Measurements from ENCODE around the gene ACHE. TPM values are rescaled to one million over a fixed set of nuclear protein-coding genes. Genes with fewer than 3 reads are reported as not detected.
A peak's percentile ranks its signal among the peaks of the same experiment; 100 is the strongest.

The ACHE gene
- total RNA-seq, 1 donor from 2014 or later: not detected

DNA sequence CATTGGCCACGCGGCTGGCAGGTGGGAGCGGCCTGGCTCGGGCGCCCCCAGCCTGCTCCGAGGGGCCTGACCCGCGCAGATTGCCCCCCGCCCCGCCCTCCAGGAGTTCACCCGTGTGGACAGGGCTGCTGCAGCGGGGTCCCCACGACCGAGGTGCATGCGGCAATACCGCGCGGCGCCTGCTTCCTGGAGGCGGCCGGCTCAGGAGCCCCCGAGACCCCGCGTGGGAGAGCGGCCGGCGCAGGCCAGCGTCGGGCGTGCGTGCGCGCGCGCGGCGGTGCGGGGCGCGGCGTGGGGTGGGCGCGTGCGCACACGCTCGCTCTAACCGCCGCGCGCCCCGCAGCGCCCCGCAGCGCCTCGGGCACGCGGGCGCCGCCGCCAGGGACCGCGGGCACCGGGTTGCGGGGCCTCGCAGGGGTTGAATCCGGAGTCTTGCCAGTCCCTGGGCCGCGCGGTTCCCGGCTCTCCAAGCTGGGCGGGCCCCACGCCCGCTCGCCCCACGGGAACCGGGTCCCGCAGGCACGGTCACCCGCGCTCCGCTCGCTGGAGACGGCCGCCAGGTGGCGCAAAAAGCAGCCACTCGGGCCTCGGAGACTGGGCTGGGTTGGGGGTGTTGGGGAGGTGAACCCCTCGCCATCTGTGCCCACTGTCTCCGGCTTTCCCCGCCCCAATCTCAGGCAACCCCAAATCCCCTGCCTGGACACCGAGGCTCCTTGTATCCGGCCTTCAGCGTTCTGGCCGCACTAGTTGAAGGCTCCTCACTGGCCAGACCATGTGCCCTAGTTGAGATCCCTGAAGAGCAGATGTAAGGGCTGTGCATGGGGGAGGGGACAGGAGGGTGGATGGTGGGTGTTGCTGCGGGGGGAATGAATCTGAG, 1.3 kb upstream of the ACHE start:
- no peak for DNase-seq (ENCODE audit: low spot score)

- DNase-seq (ENCODE audit: low spot score): no peak
These were observed 456 bp upstream of the ACHE start for GRCh38 chr7:100895956-100896731.

GRCh38 chr7:100894860-100895700, 608 bp downstream of the ACHE start:
- no peak for DNase-seq (ENCODE audit: low spot score)

GRCh38 chr7:100893910-100894721, 1.6 kb downstream of the ACHE start:
- no peak for DNase-seq (ENCODE audit: low spot score)

DNA sequence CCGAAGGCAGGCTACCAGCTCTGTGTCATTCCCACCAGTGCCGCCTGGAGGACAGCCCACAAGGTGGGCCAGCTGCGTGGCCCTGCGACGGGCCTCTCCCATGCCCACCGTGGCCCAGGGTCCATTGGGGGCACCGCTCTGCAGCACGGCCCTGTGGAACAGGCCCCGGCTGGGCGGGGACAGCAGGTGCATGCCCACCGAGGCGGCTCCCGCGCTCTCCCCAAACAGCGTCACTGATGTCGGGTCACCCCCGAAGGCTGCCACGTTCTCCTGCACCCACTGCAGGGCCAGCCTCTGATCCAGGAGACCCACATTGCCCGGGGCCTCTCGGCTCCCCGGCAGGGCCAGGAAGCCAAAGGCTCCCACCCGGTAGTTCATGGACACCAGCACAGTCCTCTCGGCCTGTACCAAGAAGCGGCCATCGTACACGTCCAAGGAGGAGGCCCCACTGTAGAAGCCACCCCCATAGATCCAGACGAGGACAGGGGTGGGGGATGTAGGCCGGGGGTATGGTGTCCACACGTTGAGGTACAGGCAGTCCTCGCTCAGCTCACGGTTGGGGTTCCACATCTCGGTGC, 2.3 kb downstream of the ACHE start:
- no peak for DNase-seq (ENCODE audit: low spot score)

DNA sequence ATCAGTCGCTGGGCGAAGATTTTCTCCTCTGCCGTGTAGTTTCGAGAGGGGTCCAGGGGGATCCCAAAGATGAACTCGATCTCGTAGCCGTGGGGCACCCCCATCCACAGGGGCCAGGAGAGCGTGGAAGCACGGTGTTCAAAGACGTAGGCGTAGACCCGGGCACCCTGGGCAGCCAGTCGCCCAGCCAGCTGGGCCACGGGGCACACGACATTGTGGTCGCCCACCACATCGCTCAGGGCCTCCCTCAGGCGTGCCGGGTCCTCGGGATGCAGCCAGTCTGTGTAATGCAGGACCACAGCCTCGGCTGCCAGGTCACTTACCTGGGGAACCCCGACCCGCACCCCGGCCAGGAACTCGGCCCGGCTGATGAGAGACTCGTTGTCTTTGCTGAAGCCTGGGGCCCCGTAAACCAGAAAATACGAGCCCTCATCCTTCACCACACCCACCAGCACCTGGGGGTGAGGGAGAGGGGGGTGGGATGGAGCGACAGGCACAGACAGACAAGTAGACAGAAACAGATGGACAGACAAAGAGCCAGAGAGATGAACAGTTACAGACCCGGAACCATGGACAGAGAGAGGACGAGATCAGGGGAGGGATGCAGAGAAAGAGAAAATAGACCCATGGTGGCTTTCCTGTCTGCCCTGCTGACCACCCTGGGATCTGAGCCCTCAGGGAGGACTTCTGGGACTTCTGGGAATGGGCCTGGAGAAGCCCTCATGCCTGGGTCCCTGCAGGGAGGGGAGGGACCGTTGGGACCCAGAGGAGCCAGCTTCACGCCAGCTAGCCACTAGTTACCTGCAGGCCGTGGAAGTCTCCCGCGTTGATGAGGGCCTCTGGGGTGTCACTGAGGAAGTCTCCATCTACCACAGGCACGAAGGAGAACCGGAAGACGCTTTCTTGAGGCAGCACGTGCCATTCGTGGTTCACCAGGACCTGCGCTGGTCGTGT, 3.0 kb downstream of the ACHE start:
- DNase-seq (ENCODE audit: low spot score): no peak

DNA sequence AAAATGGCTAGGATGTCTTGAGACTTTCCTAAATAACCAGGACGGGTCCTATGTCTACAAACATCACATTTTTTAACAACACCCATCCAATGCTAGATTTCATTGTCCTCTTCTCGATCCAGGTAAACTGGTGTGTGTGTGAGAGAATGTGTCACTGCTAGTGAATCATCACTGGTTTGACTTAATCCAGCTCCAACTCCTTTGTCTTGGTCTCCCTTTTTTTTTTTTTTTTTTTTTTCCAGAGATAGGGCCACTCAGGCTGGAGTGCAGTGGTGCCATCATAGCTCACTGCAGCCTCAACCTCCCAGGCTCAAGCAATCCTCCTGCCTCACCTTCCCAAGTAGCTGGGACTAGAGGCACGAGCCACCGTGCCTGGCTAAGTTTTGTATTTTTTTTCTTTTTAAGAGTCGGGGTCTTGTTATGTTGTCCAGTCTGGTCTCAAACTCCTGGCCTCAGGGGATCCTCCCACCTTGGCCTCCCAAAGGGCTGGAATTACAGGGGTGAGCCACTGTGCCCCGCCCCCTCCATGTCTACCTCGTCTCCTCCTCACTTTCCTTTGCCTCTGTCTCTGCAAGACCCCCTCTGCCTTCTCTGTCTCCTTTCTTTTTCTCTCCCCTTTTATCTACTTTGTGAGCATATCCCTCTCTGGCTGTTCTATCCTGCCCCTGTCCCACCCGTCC, 4.0 kb downstream of the ACHE start:
- no peak for DNase-seq (ENCODE audit: low spot score)

GRCh38 chr7:100890653-100891567, 4.8 kb downstream of the ACHE start:
- peak; percentile 54 for DNase-seq (ENCODE audit: low spot score)

DNA sequence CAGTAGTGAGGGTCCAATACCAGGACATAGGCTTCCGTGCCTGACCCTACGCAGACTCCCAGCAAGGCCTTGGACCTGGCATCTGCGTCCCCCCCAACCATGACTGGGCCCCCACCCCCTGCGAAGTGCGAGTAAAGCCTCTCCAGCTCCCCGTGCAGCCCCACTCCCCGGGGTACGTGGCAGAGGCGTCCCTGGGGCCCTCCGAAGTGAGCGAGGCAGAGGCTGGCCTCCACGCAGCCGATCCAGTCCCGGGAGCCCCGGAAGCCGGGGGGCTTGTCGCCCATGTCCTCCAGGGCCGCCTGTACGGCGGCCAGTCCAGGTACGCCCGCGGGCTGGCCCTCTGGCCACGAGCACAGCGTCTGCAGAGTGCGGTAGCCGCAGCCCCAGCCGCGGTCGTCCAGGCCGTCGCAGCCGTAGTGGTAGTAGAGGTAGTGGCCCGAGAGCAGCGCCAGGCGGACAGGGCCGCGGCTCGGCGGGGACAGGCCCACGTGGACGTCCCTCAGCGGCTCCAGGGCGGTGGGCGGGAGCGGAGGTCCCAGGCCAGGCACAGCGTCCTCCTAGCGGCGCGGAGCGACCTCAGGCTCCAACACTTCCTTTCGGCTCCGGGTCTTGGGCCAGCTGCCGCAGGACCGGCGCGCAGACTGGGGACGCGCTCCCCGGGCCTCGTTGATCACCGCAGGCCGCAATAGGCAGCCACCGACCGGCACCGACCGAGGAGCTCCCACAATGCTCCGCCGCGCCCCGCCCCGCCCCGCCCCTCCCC, 6.5 kb downstream of the ACHE start, which contains the start of gene UFSP1:
TSS of gene UFSP1 (minus strand) at position 728 of the 763 bp plus-strand sequence. CDS start at position 284, 444 bp downstream.
- no peak for DNase-seq (ENCODE audit: low spot score)

- DNase-seq (ENCODE audit: low spot score): no peak
These were observed 7.2 kb downstream of the ACHE start for GRCh38 chr7:100888291-100888987.

GRCh38 chr7:100887516-100888290, 8.0 kb downstream of the ACHE start:
- DNase-seq (ENCODE audit: low spot score): no peak

DNA sequence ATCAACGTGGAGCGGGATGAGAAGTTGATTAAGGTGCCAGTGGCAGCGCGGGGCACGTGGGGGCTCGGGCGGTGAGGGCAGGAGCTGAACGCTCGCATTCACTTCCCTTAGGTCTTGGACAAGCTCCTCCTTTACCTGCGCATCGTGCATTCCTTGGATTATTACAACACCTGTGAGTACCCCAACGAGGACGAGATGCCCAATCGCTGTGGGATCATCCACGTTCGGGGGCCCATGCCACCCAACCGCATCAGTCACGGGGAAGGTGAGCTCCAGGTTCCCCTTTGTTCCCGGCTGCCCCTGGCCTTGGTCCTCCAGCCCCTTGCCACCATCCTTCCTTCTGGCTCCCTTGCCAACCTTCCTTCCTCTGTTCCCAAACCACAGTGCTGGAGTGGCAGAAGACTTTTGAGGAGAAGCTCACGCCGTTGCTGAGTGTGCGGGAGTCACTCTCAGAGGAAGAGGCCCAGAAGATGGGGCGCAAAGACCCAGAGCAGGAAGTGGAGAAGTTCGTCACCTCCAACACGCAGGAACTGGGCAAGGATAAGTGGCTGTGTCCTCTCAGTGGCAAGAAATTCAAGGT, 8.7 kb downstream of the ACHE start:
- DNase-seq (ENCODE audit: low spot score): no peak

DNA sequence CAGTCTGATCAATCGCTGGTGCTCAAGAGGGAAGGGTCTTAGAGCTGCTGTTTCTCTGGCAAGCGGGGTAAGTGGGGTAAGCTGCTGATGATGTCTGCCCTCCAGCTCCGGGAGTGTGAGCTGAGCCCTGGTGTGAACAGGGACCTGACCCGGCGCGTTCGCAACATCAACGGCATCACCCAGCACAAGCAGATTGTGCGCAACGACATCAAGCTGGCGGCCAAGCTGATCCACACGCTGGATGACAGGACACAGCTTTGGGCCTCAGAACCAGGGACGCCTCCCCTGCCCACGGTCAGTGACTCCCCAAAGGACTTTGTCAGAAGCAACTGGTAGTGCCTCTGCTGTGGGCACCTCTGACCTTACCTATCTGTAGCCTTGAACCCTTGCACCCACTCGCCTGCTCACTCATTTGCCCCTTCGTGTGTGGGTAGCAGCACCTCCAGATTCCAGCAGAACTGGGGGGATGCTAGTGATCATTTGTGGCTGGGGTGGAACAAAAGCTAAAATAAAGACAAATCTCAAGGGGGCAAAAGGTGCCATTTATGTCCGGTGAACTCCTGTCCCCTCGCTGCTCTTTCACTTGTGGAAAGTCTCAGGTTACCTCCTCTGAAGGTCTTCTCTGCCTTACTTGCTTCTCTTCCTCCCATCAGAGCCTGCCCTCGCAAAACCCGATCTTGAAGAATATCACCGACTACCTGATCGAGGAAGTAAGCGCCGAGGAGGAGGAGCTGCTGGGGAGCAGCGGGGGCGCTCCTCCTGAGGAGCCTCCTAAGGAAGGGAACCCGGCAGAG, 9.3 kb downstream of the ACHE start:
- no peak for DNase-seq (ENCODE audit: low spot score)

- DNase-seq (ENCODE audit: low spot score): no peak
These were observed 10.1 kb downstream of the ACHE start for GRCh38 chr7:100885440-100886141.

All from umbilical cord (tissue), 2 donors.